Ovary (tissue), 3 donors: Measurements from ENCODE around the gene MAP1B.

ENCODE experiments used
- POLR2A ChIP-seq: fragments of 450-650 bp; IDR thresholded peaks from one replicate; pipeline ENCODE4 v1.6.1; 2017; ENCODE audit warnings: antibody characterized with exemption, mild to moderate bottlenecking, moderate library complexity
- TF ChIP-seq, protein P1 (sequence below), 3 donors: fragments of 450-650 bp in 2 of 3; fragments of 200-600 bp in 1 of 3; IDR thresholded peaks; one replicate each; pipeline versions ENCODE4 v1.5.1 to v1.8.0; 2016 to 2022; ENCODE audit warnings: antibody characterized with exemption in 3 of 3, mild to moderate bottlenecking in 1 of 3
- donor health status: DM: no; HTN: no; CAD: no.

GRCh38 chr5:72057816-72058215 is 49.5 kb upstream of the MAP1B start:
- TF ChIP-seq POLR2A, result no peak
- TF ChIP-seq, protein P1, sequence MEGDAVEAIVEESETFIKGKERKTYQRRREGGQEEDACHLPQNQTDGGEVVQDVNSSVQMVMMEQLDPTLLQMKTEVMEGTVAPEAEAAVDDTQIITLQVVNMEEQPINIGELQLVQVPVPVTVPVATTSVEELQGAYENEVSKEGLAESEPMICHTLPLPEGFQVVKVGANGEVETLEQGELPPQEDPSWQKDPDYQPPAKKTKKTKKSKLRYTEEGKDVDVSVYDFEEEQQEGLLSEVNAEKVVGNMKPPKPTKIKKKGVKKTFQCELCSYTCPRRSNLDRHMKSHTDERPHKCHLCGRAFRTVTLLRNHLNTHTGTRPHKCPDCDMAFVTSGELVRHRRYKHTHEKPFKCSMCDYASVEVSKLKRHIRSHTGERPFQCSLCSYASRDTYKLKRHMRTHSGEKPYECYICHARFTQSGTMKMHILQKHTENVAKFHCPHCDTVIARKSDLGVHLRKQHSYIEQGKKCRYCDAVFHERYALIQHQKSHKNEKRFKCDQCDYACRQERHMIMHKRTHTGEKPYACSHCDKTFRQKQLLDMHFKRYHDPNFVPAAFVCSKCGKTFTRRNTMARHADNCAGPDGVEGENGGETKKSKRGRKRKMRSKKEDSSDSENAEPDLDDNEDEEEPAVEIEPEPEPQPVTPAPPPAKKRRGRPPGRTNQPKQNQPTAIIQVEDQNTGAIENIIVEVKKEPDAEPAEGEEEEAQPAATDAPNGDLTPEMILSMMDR (IDR thresholded peaks at IDR 0.05), result no peak
